ENCODE data around the gene AP3S2. TPM values are rescaled to one million over a fixed set of nuclear protein-coding genes. Genes with fewer than 3 reads are reported as not detected.

AP3S2 gene
- total and polyA plus RNA-seq, 9 donors = 23.7 to 35.2 (median 26.6) TPM

- H3K27ac ChIP-seq (ENCODE audit: low read length) = no peak overlapping the region
- no peak for DNase-seq
- H3K27me3 ChIP-seq (ENCODE audit: control insufficient read depth, insufficient read depth, low read length) = peaks cover 2% of the 10 kb centered on the region
- 78% methylated on average over 11 of the region's 13 CpGs for WGBS (ENCODE audit: insufficient coverage)
- H3K4me1 ChIP-seq (ENCODE audit: control insufficient read depth, insufficient read depth, low read length) = peaks cover 23% of the 10 kb centered on the region
- no peaks in the 10 kb centered on the region for H3K9me3 ChIP-seq (replicated peaks; ENCODE audit: control insufficient read depth, low read depth, low read length)
- peaks cover 8% of the 10 kb centered on the region for H3K36me3 ChIP-seq (ENCODE audit: control insufficient read depth, insufficient read depth, low read length)
- H3K4me3 ChIP-seq (ENCODE audit: low read length) = no peak overlapping the region
Measured at GRCh38 chr15:89826671-89827655, 66.8 kb downstream of the AP3S2 start.

- Histone ChIP-seq H3K36me3 (ENCODE audit: control insufficient read depth, insufficient read depth, low read length) (no peaks in the 10 kb centered on the region), H3K9me3 (replicated peaks; ENCODE audit: control insufficient read depth, low read depth, low read length) (no peaks in the 10 kb centered on the region), H3K27me3 (ENCODE audit: control insufficient read depth, insufficient read depth, low read length) (peaks cover 3% of the 10 kb centered on the region), H3K4me1 (ENCODE audit: control insufficient read depth, insufficient read depth, low read length) (peaks cover 23% of the 10 kb centered on the region), H3K4me3 (ENCODE audit: low read length) (no peak overlapping the region), H3K27ac (ENCODE audit: low read length) (no peak overlapping the region)
- WGBS (ENCODE audit: insufficient coverage) = 78% methylated on average over 7 of the region's 10 CpGs
- DNase-seq = no peak
Measured at GRCh38 chr15:89825271-89825940, 68.4 kb downstream of the AP3S2 start.

- Histone ChIP-seq H3K9me3 (replicated peaks; ENCODE audit: control insufficient read depth, low read depth, low read length) (no peaks in the 10 kb centered on the region), H3K4me3 (ENCODE audit: low read length) (no peak overlapping the region), H3K27me3 (ENCODE audit: control insufficient read depth, insufficient read depth, low read length) (peaks cover 3% of the 10 kb centered on the region), H3K4me1 (ENCODE audit: control insufficient read depth, insufficient read depth, low read length) (peaks cover 23% of the 10 kb centered on the region), H3K27ac (ENCODE audit: low read length) (no peak overlapping the region), H3K36me3 (ENCODE audit: control insufficient read depth, insufficient read depth, low read length) (no peaks in the 10 kb centered on the region)
- 60% methylated on average over 5 of the region's 7 CpGs for WGBS (ENCODE audit: insufficient coverage)
- no peak for DNase-seq
Measured at GRCh38 chr15:89824607-89824867, 69.3 kb downstream of the AP3S2 start.

- H3K9me3 ChIP-seq (replicated peaks; ENCODE audit: control insufficient read depth, low read depth, low read length) = no peaks in the 10 kb centered on the region
- peaks cover 19% of the 10 kb centered on the region for H3K4me1 ChIP-seq (ENCODE audit: control insufficient read depth, insufficient read depth, low read length)
- H3K36me3 ChIP-seq (ENCODE audit: control insufficient read depth, insufficient read depth, low read length) = no peaks in the 10 kb centered on the region
- DNase-seq = no peak
- 81% methylated on average over 12 of the region's 16 CpGs for WGBS (ENCODE audit: insufficient coverage)
- H3K27ac ChIP-seq (ENCODE audit: low read length) = no peak overlapping the region
- no peak overlapping the region for H3K4me3 ChIP-seq (ENCODE audit: low read length)
- H3K27me3 ChIP-seq (ENCODE audit: control insufficient read depth, insufficient read depth, low read length) = peaks cover 3% of the 10 kb centered on the region
Measured at GRCh38 chr15:89823836-89824606, 69.8 kb downstream of the AP3S2 start.

- no peak overlapping the region for H3K27ac ChIP-seq (ENCODE audit: low read length)
- DNase-seq = peak; percentile 63
- no peaks in the 10 kb centered on the region for H3K9me3 ChIP-seq (replicated peaks; ENCODE audit: control insufficient read depth, low read depth, low read length)
- H3K27me3 ChIP-seq (ENCODE audit: control insufficient read depth, insufficient read depth, low read length) = peaks cover 3% of the 10 kb centered on the region
- WGBS (ENCODE audit: insufficient coverage) = 38% methylated on average over 2 of the region's 7 CpGs
- peaks cover 10% of the 10 kb centered on the region for H3K4me1 ChIP-seq (ENCODE audit: control insufficient read depth, insufficient read depth, low read length)
- no peak overlapping the region for H3K4me3 ChIP-seq (ENCODE audit: low read length)
- H3K36me3 ChIP-seq (ENCODE audit: control insufficient read depth, insufficient read depth, low read length) = no peaks in the 10 kb centered on the region
Measured at GRCh38 chr15:89822951-89823711, 70.7 kb downstream of the AP3S2 start.

- no peak overlapping the region for H3K4me3 ChIP-seq (ENCODE audit: low read length)
- H3K36me3 ChIP-seq (ENCODE audit: control insufficient read depth, insufficient read depth, low read length) = no peaks in the 10 kb centered on the region
- H3K9me3 ChIP-seq (replicated peaks; ENCODE audit: control insufficient read depth, low read depth, low read length) = no peaks in the 10 kb centered on the region
- no peak overlapping the region for H3K27ac ChIP-seq (ENCODE audit: low read length)
- WGBS (ENCODE audit: insufficient coverage) = 82% methylated on average over 5 of the region's 5 CpGs
- H3K4me1 ChIP-seq (ENCODE audit: control insufficient read depth, insufficient read depth, low read length) = peaks cover 6% of the 10 kb centered on the region
- DNase-seq = no peak
- peaks cover 7% of the 10 kb centered on the region for H3K27me3 ChIP-seq (ENCODE audit: control insufficient read depth, insufficient read depth, low read length)
Measured at GRCh38 chr15:89822611-89822950, 71.2 kb downstream of the AP3S2 start.

- Histone ChIP-seq H3K27ac (ENCODE audit: low read length) (no peak overlapping the region), H3K36me3 (ENCODE audit: control insufficient read depth, insufficient read depth, low read length) (no peaks in the 10 kb centered on the region), H3K4me3 (ENCODE audit: low read length) (no peak overlapping the region), H3K4me1 (ENCODE audit: control insufficient read depth, insufficient read depth, low read length) (peaks cover 6% of the 10 kb centered on the region), H3K27me3 (ENCODE audit: control insufficient read depth, insufficient read depth, low read length) (peaks cover 13% of the 10 kb centered on the region), H3K9me3 (replicated peaks; ENCODE audit: control insufficient read depth, low read depth, low read length) (no peaks in the 10 kb centered on the region)
- DNase-seq = no peak
- 74% methylated on average over 7 of the region's 11 CpGs for WGBS (ENCODE audit: insufficient coverage)
Measured at GRCh38 chr15:89822026-89822425, 71.8 kb downstream of the AP3S2 start.

- Histone ChIP-seq H3K9me3 (replicated peaks; ENCODE audit: control insufficient read depth, low read depth, low read length) (no peaks in the 10 kb centered on the region), H3K4me3 (ENCODE audit: low read length) (no peak overlapping the region), H3K36me3 (ENCODE audit: control insufficient read depth, insufficient read depth, low read length) (no peaks in the 10 kb centered on the region), H3K4me1 (ENCODE audit: control insufficient read depth, insufficient read depth, low read length) (peaks cover 6% of the 10 kb centered on the region), H3K27me3 (ENCODE audit: control insufficient read depth, insufficient read depth, low read length) (peaks cover 21% of the 10 kb centered on the region), H3K27ac (ENCODE audit: low read length) (no peak overlapping the region)
- 50% methylated on average over 2 of the region's 12 CpGs for WGBS (ENCODE audit: insufficient coverage)
- DNase-seq = no peak
Measured at GRCh38 chr15:89820666-89821611, 72.9 kb downstream of the AP3S2 start.

GRCh38 chr15:89818287-89818686 lies 75.5 kb downstream of the AP3S2 start:
- DNase-seq = no peak
- no peaks in the 10 kb centered on the region for H3K36me3 ChIP-seq (ENCODE audit: control insufficient read depth, insufficient read depth, low read length)
- WGBS (ENCODE audit: insufficient coverage) = no CpG with 5 or more reads among the region's 10 CpGs
- peaks cover 5% of the 10 kb centered on the region for H3K9me3 ChIP-seq (replicated peaks; ENCODE audit: control insufficient read depth, low read depth, low read length)
- H3K4me3 ChIP-seq (ENCODE audit: low read length) = no peak overlapping the region
- H3K27me3 ChIP-seq (ENCODE audit: control insufficient read depth, insufficient read depth, low read length) = peaks cover 47% of the 10 kb centered on the region
- H3K4me1 ChIP-seq (ENCODE audit: control insufficient read depth, insufficient read depth, low read length) = peaks cover 11% of the 10 kb centered on the region
- H3K27ac ChIP-seq (ENCODE audit: low read length) = no peak overlapping the region

All from muscle of leg (tissue), 11 donors.